Heart right ventricle (tissue), 16 donors: ENCODE data around the gene TUT1. TPM values are rescaled to one million over a fixed set of nuclear protein-coding genes. Genes with fewer than 3 reads are reported as not detected.

Experiments
- ATAC-seq, 8 donors: fragments of 200-7000 bp; cut with Tn5 transposase; one replicate each; pipeline ENCODE4 v1.9.1; 2020; ENCODE audit warnings: mild to moderate bottlenecking in 8 of 8, moderate library complexity in 8 of 8, moderate number of reproducible peaks in 1 of 8
- DNase-seq, 2 donors: peaks; one replicate each; pipeline ENCODE4 v3.0.0-alpha.2; 2020
- H3K27ac ChIP-seq, 10 donors: fragments of 200-600 bp; sonication (generic) in 2 of 10; one replicate each; pipeline versions ENCODE4 v1.5.0 to v1.8.0; 2020 to 2022; ENCODE audit warnings: mild to moderate bottlenecking in 3 of 10
- H3K27me3 ChIP-seq, 7 donors: fragments of 200-600 bp; one replicate each; pipeline ENCODE4 v1.8.0; 2021 to 2022; ENCODE audit warnings: mild to moderate bottlenecking in 2 of 7
- H3K36me3 ChIP-seq, 9 donors: fragments of 200-600 bp; sonication (generic) in 1 of 9; one replicate each; pipeline versions ENCODE4 v1.5.0 to v1.8.0; 2020 to 2022; ENCODE audit warnings: mild to moderate bottlenecking in 2 of 9
- H3K4me1 ChIP-seq, 9 donors: fragments of 200-600 bp; sonication (generic) in 1 of 9; one replicate each; pipeline versions ENCODE4 v1.5.0 to v1.8.0; 2020 to 2022; ENCODE audit warnings: mild to moderate bottlenecking in 4 of 9
- H3K4me3 ChIP-seq, 10 donors: fragments of 200-600 bp; sonication (generic) in 2 of 10; one replicate each; pipeline versions ENCODE4 v1.5.0 to v1.8.0; 2020 to 2022; ENCODE audit warnings: mild to moderate bottlenecking in 7 of 10, moderate library complexity in 2 of 10
- H3K9me3 ChIP-seq, 11 donors: fragments of 200-600 bp in 10 of 11; sonication (generic) in 2 of 11; one replicate each; pipeline versions ENCODE4 v1.5.0 to v1.8.0; 2013 to 2022; ENCODE audit warnings: mild to moderate bottlenecking in 2 of 11, control low read depth in 1 of 11, moderate library complexity in 1 of 11
- CTCF ChIP-seq, 9 donors: fragments of 200-600 bp; sonication (generic) in 2 of 9; IDR thresholded peaks; one replicate each; pipeline versions ENCODE4 v1.5.0 to v1.8.0; 2021 to 2022; ENCODE audit warnings: antibody characterized with exemption in 9 of 9, mild to moderate bottlenecking in 5 of 9, moderate library complexity in 1 of 9
- WGBS, 2 donors: extraction: QIAGEN DNeasy Blood & Tissue Kit; methylation state at CpG; one replicate each; pipeline ENCODE4 v1.1.7; 2013; ENCODE audit warnings: inconsistent platforms in 1 of 2; 5-methylcytosine and 5-hydroxymethylcytosine counted together
- intact Hi-C, 10 donors: fragments of 100-400 bp; cut with DNase I; formaldehyde crosslinking; loops; one replicate each; pipeline versions ENCODE4 v1.11.1 to v1.14.2; 2022
- polyA plus RNA-seq, 2 donors: library from polyadenylated mRNA; stranded (reverse); fragments of 200-250 nt; gene quantifications; one replicate each; pipeline ENCODE4 v1.2.3, GENCODE V29; 2013
- total RNA-seq, 10 donors: library from RNA; stranded (reverse); fragmentation: NEBNext Ultra II Directional in 3 of 10; extraction: Animal tissue kit (Norgen Biotek cat#: 25700) in 3 of 10; gene quantifications; one replicate each; pipeline versions ENCODE4 v1.2.1 to v1.2.4, GENCODE V29; 2021 to 2023
- donor health status: Arrhythmogenic right ventricular cardiomyopathy.
- donor health status: ischemic (EF 13 %, LVEDD 7.1; RV severe dilation, severe dysfunction).
- donor health status: healthy with polysubstance abuse.
- donor health status: DM: no; HTN: yes; CAD: no.
- donor health status: DM: no; HTN: no; CAD: no.
- donor health status: ischemic (EF 25% LVEDD 6.9; RV normal size, moderate dysfunction).
- donor health status: ischemic (EF 25% LVEDD 5.7; RV mildly dilated, moderate dysfunction).
- donor health status: healthy.
- donor health status: DM: yes; HTN: yes; CAD: no.
- donor health status: Ischemic cardiomyopathy.
- donor health status: ischemic (EF 35%, LVEDD 5.7; RV mildly dilated, moderate dysfunction).
- donor health status: nonischemic (EF 11% LVEDD 7.7; RV severe dilation, severe dysfunction).
- donor health status: DM: yes; HTN: yes; CAD: no.
- donor health status: PGD.
- donor health status: ischemic (EF 29% LVEDD 5.4; RV normal size, mild dysfunction).
- donor health status: nonischemic (EF 23%, LVEDD 6.1; RV moderate dilation, normal function).

The TUT1 gene
- total and polyA plus RNA-seq, 12 donors: 8.2 to 19.2 (median 12.3) TPM

- Histone ChIP-seq H3K4me3 (peak within 1 kb of the TSS; percentile 72 to 100 (median 99)), H3K27ac (peak within 1 kb of the TSS; percentile 98 to 100 (median 100)), H3K27me3 (peaks cover 0 to 6% (median 0%) of the 10 kb centered on the region in 7 donors), H3K4me1 (peaks cover 25 to 80% (median 66%) of the 10 kb centered on the region in 9 donors), H3K9me3 (no peaks in the 10 kb centered on the region), H3K36me3 (peaks cover 0 to 3% (median 0%) of the 10 kb centered on the region in 9 donors)
- WGBS, 2 donors: 0 to 1% methylated on average over 61 to 69 of the region's 69 CpGs
- peak; percentile 86 to 91 for DNase-seq
- intact Hi-C loops: loop anchor here in 4 of 10 donors (1.0 to 10.0 kb wide), 4 partner anchors 38 to 152 kb away; partner anchors contain the start of gene TUT1 (in 2 of the 4)
- peak; percentile 46 to 78 (median 59) for ATAC-seq
- no peak for TF ChIP-seq CTCF (IDR thresholded peaks at IDR 0.05)
Observed at GRCh38 chr11:62546244-62546928, 44.9 kb downstream of the TUT1 start, which contains the start of gene AHNAK. AHNAK (minus strand) TSS chr11:62546806; CDS start chr11:62536098, 10,708 bp downstream.

GRCh38 chr11:62545437-62546243 lies 45.7 kb downstream of the TUT1 start:
- H3K9me3 ChIP-seq: no peaks in the 10 kb centered on the region
- peak in 4 of 9 donors; percentile 13 to 30 (median 16) for TF ChIP-seq CTCF (IDR thresholded peaks at IDR 0.05)
- peaks cover 33 to 80% (median 68%) of the 10 kb centered on the region in 9 donors for H3K4me1 ChIP-seq
- H3K4me3 ChIP-seq: peak overlapping the region; percentile 72 to 100 (median 99)
- H3K27me3 ChIP-seq: peaks cover 0 to 6% (median 0%) of the 10 kb centered on the region in 7 donors
- ATAC-seq: peak; percentile 58 to 77 (median 74)
- peak overlapping the region; percentile 98 to 100 (median 100) for H3K27ac ChIP-seq
- peak; percentile 96 to 97 for DNase-seq
- peaks cover 0 to 3% (median 0%) of the 10 kb centered on the region in 9 donors for H3K36me3 ChIP-seq
- intact Hi-C loops: loop anchor here in 4 of 10 donors (1.0 to 10.0 kb wide), 5 partner anchors 37 to 151 kb away; partner anchors contain the start of gene TUT1 (in 2 of the 4)
- WGBS, 2 donors: 0 to 1% methylated on average over 48 to 59 of the region's 59 CpGs

GRCh38 chr11:62544581-62545436 lies 46.5 kb downstream of the TUT1 start:
- DNase-seq (peak; percentile 48 to 68), ATAC-seq (peak in 3 of 8 donors; percentile 3 to 11 (median 9))
- H3K36me3 ChIP-seq: peaks cover 0 to 3% (median 0%) of the 10 kb centered on the region in 9 donors
- no peak for TF ChIP-seq CTCF (IDR thresholded peaks at IDR 0.05)
- H3K9me3 ChIP-seq: no peaks in the 10 kb centered on the region
- peak overlapping the region; percentile 98 to 100 (median 100) for H3K27ac ChIP-seq
- 1 to 2% methylated on average over 31 to 32 of the region's 32 CpGs for WGBS, 2 donors
- H3K4me1 ChIP-seq: peaks cover 41 to 82% (median 74%) of the 10 kb centered on the region in 9 donors
- peak overlapping the region; percentile 72 to 100 (median 99) for H3K4me3 ChIP-seq
- H3K27me3 ChIP-seq: peaks cover 0 to 6% (median 0%) of the 10 kb centered on the region in 7 donors
- intact Hi-C loops: loop anchor here in 9 of 10 donors (2.0 to 10.0 kb wide), 9 partner anchors 38 to 150 kb away; partner anchors contain the start of gene TUT1 (in 1 of the 9)
